VCaP (cell line): ENCODE measurements around the gene SWT1.

Experiments used
- H3K27ac ChIP-seq: fragments of 450-650 bp; 2 replicates; pipeline ENCODE4 v1.5.1; 2017
- CTCF ChIP-seq: fragments of 450-650 bp; conservative IDR thresholded peaks from 2 replicates; pipeline ENCODE4 v1.5.1; 2017; ENCODE audit warnings: mild to moderate bottlenecking, moderate library complexity

SWT1 gene

GRCh38 chr1:185257950-185258208 is 100.9 kb downstream of the SWT1 start:
- no peak overlapping the region for H3K27ac ChIP-seq
- TF ChIP-seq CTCF, result no peak

DNA sequence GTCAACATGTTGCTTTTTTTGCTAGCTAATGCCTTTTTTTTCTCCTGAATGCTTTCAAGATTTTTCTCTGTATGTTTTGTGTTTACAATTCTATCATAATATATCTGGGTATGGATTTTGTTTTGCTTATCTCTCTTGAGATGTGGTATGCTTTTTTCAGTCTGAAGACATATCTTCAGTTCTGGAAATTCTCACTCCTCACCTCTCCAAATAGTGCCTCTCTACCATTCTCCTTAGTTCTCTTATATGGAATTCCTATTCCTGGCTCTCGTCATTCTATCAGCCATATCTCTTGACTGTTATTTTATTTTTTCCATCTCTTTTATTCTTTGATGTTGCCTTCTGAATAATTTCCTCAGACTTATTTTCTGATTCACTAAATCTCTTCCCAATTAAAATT is 101.7 kb downstream of the SWT1 start:
- H3K27ac ChIP-seq, result no peak overlapping the region
- TF ChIP-seq CTCF, result no peak

- no peak overlapping the region for H3K27ac ChIP-seq
- TF ChIP-seq CTCF, result no peak
Observed at GRCh38 chr1:185260611-185261010, 103.6 kb downstream of the SWT1 start.

DNA sequence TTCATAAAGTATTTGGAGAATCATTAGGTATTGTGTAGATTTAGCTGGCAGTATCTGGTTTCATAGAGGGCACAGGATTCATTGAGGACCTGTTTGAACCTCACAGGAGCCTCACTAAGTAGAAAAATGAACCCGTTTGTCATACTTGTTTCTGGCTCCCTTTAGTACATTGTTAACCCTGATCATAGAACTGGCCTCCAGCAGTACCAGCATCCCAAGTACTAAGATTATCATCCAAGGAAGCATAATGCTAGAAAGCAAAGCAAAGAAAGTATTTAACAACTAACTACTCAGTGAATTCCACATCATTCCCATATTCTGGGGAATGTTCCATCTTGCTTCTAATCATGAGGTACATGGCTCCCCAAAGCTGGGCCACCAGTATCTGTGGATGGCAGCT is 105.2 kb downstream of the SWT1 start:
- no peak for TF ChIP-seq CTCF
- no peak overlapping the region for H3K27ac ChIP-seq

GRCh38 chr1:185263292-185263691 is 106.3 kb downstream of the SWT1 start:
- no peak overlapping the region for H3K27ac ChIP-seq
- TF ChIP-seq CTCF, result no peak

DNA sequence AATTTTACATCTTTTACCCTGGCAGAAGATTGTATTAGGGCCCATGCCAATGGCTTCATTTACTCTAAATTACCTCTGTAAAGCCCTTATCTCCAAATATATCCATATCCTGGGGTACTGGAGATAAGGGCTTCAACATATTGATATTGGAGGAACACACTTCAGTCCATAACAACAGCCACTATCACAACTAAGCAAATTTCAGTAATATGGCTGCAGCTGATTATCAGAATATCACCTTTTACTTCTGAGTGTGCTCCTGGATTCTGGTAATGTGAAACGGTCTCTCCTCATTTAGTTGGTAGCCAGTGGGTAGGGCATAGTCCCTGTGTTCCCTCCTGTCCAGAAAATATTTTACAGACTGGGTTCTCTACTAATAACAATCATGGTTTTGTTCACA is 106.8 kb downstream of the SWT1 start:
- no peak overlapping the region for H3K27ac ChIP-seq
- TF ChIP-seq CTCF, result no peak

DNA sequence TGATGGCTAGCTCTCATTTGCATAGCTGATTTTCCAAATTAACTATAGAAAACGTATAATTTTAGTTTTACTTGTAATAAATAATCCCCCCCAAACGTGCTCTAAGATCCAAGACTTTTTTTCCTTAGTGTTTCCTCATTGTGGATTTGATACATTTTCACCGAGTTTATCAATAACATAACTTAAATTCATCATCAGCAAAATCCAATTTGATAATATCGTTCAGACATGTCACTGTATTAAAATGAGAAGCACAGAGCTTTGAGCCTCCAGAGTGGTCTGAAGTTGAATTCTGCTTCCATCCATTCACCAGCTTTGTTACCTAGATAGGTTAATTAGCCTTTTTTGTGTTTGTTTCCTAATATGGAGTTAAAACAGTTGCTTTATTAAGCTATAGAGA is 108.3 kb downstream of the SWT1 start:
- no peak overlapping the region for H3K27ac ChIP-seq
- TF ChIP-seq CTCF, result no peak

DNA sequence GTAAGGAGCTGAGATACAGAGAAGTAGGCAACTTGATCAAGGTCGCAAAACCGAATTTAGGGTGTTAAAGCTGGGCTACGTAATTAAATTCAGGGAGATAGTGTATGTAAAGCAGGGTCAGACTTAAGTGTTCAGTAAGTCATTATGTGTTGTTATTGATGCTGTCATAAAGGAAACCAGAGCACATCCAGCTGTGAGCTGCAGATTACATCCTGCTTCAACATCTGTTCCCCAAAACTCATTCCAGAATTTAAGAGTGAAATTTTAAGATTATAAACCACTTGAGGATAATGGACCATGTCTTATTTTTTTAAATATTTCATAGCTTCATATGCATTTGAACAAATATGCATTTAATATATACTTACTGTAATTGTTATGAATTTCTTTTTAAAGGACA is 110.3 kb downstream of the SWT1 start:
- no peak for TF ChIP-seq CTCF
- H3K27ac ChIP-seq, result no peak overlapping the region
